NCI-H2107 (cell line): Measurements from ENCODE around the gene POLH.
"Not testable (repeated sequence)": the region's sequence is repeated elsewhere in the genome, so short reads cannot be mapped to it uniquely, and the experiment has no call there.

Source experiments
- DNase-seq: peaks from one replicate; lab custom pipeline; 2025; lab: John Stamatoyannopoulos, UW

The POLH gene

GRCh38 chr6:43630980-43631619 lies 55.1 kb downstream of the POLH start:
- DNase-seq = no peak

GRCh38 chr6:43633002-43633401 lies 57.0 kb downstream of the POLH start:
- DNase-seq = not testable (repeated sequence)

- DNase-seq = no peak
Observed at GRCh38 chr6:43634702-43635303, 58.8 kb downstream of the POLH start.

- DNase-seq = peak; percentile 60
Observed at GRCh38 chr6:43635387-43636307, 59.7 kb downstream of the POLH start, which contains the start of gene MAD2L1BP. MAD2L1BP (plus strand) TSS chr6:43635840; CDS start chr6:43635876, 36 bp downstream.

- no peak for DNase-seq
Observed at GRCh38 chr6:43636308-43636659, 60.3 kb downstream of the POLH start.

- no peak for DNase-seq
Observed at GRCh38 chr6:43639984-43640800, 64.2 kb downstream of the POLH start.

- DNase-seq = no peak
Observed at GRCh38 chr6:43644940-43645612, 69.1 kb downstream of the POLH start, which contains the start of gene RSPH9. RSPH9 (plus strand) TSS chr6:43645036; CDS start chr6:43645099, 63 bp downstream.

GRCh38 chr6:43645613-43645964 lies 69.6 kb downstream of the POLH start:
- no peak for DNase-seq

GRCh38 chr6:43647613-43648012 lies 71.6 kb downstream of the POLH start:
- no peak for DNase-seq

- no peak for DNase-seq
Observed at GRCh38 chr6:43648248-43648647, 72.3 kb downstream of the POLH start.

- DNase-seq = not testable (repeated sequence)
Observed at GRCh38 chr6:43652822-43653221, 76.8 kb downstream of the POLH start.

GRCh38 chr6:43657221-43657802 lies 81.3 kb downstream of the POLH start:
- DNase-seq = no peak

GRCh38 chr6:43658161-43658560 lies 82.2 kb downstream of the POLH start:
- no peak for DNase-seq

GRCh38 chr6:43662948-43663347 lies 87.0 kb downstream of the POLH start:
- DNase-seq = not testable (repeated sequence)
